Bronchial epithelial cell (primary cell): ENCODE measurements around the gene CFAP161. TPM values are rescaled to one million over a fixed set of nuclear protein-coding genes. Genes with fewer than 3 reads are reported as not detected.

Experiments used
- DNase-seq: peaks from one replicate; pipeline ENCODE4 v3.0.0-alpha.2; 2010; ENCODE audit warnings: low read depth
- FAIRE-seq: peaks from 2 replicates; lab custom pipeline; 2011; peaks lifted over from hg19 to GRCh38; lab: Jason Lieb, UNC
- H3K27me3 ChIP-seq: 2 replicates; pipeline ENCODE4 v1.5.1; 2011; ENCODE audit warnings: low read length; ENCODE audit not compliant: control insufficient read depth, insufficient read depth
- H3K36me3 ChIP-seq: 2 replicates; pipeline ENCODE4 v1.5.1; 2011; ENCODE audit warnings: low read length; ENCODE audit not compliant: control insufficient read depth, insufficient read depth
- H3K4me3 ChIP-seq: 2 replicates; pipeline ENCODE4 v1.5.1; 2011; ENCODE audit warnings: mild to moderate bottlenecking, low read depth, low read length, control low read depth
- CTCF ChIP-seq: IDR thresholded peaks from 2 replicates; pipeline ENCODE4 v1.5.1; 2011; ENCODE audit warnings: mild to moderate bottlenecking, moderate library complexity, low read length, control low read depth, inconsistent platforms; ENCODE audit not compliant: insufficient read depth, severe bottlenecking
- total RNA-seq: library from RNA; depleted of rRNA; stranded (reverse); fragments of >200 nt; gene quantifications from 2 replicates; pipeline ENCODE4 v1.2.1, GENCODE V29; 2014

CFAP161 gene
- total RNA-seq, 1 donor from 2014 or later = 0.26 TPM

- FAIRE-seq = no peak
- TF ChIP-seq CTCF = no peak
- H3K4me3 ChIP-seq = no peak overlapping the region
- no peaks in the 10 kb centered on the region for H3K27me3 ChIP-seq
- no peaks in the 10 kb centered on the region for H3K36me3 ChIP-seq
- DNase-seq = no peak
These were observed 31.9 kb upstream of the CFAP161 start for GRCh38 chr15:81101894-81102815.

GRCh38 chr15:81103857-81104256 lies 30.2 kb upstream of the CFAP161 start:
- FAIRE-seq = no peak
- DNase-seq = no peak
- no peaks in the 10 kb centered on the region for H3K36me3 ChIP-seq
- TF ChIP-seq CTCF = no peak
- no peaks in the 10 kb centered on the region for H3K27me3 ChIP-seq
- H3K4me3 ChIP-seq = no peak overlapping the region

- Histone ChIP-seq H3K27me3 (no peaks in the 10 kb centered on the region), H3K4me3 (no peak overlapping the region)
- peak; percentile 48 for DNase-seq
These were observed 28.5 kb upstream of the CFAP161 start for GRCh38 chr15:81105545-81105944.

GRCh38 chr15:81106560-81106959 lies 27.5 kb upstream of the CFAP161 start:
- Histone ChIP-seq H3K4me3 (no peak overlapping the region), H3K27me3 (no peaks in the 10 kb centered on the region), H3K36me3 (no peaks in the 10 kb centered on the region)
- FAIRE-seq (peak; percentile 66), DNase-seq (peak; percentile 71)
- TF ChIP-seq CTCF = peak; percentile 73

More at GRCh38 chr15:81105545-81105944, 28.5 kb upstream of the CFAP161 start:
- H3K36me3 ChIP-seq = no peaks in the 10 kb centered on the region
- no peak for FAIRE-seq
- TF ChIP-seq CTCF = no peak

- FAIRE-seq = no peak
- Histone ChIP-seq H3K36me3 (no peaks in the 10 kb centered on the region), H3K4me3 (no peak overlapping the region), H3K27me3 (no peaks in the 10 kb centered on the region)
- DNase-seq = no peak
- no peak for TF ChIP-seq CTCF
These were observed 26.2 kb upstream of the CFAP161 start for GRCh38 chr15:81107889-81108288.

GRCh38 chr15:81108427-81108826 lies 25.6 kb upstream of the CFAP161 start:
- Histone ChIP-seq H3K27me3 (no peaks in the 10 kb centered on the region), H3K4me3 (no peak overlapping the region), H3K36me3 (no peaks in the 10 kb centered on the region)
- DNase-seq = no peak
- FAIRE-seq = no peak
- TF ChIP-seq CTCF = peak; percentile 25
